Fibroblast of the aortic adventitia (primary cell): ENCODE data around the gene SYNJ2. TPM values are rescaled to one million over a fixed set of nuclear protein-coding genes. Genes with fewer than 3 reads are reported as not detected.

Experiments used
- DNase-seq: peaks from one replicate; pipeline ENCODE4 v3.0.0-alpha.2; 2010; ENCODE audit warnings: low read depth
- H3K4me3 ChIP-seq: 2 replicates; pipeline ENCODE4 v1.5.1; 2011; ENCODE audit warnings: low read depth, mild to moderate bottlenecking, control low read depth, low read length, moderate library complexity
- total RNA-seq: library from RNA; depleted of rRNA; stranded (reverse); fragments of >200 nt; gene quantifications from 2 replicates; pipeline ENCODE4 v1.2.3, GENCODE V29; 2012; ENCODE audit warnings: low replicate concordance
- TF ChIP-seq, protein P1 (sequence below): IDR thresholded peaks from 2 replicates; pipeline ENCODE4 v1.5.1; 2011; ENCODE audit warnings: mild to moderate bottlenecking, low read length, control low read depth, inconsistent platforms; ENCODE audit not compliant: insufficient read depth

SYNJ2 gene
- total RNA-seq, 1 donor, result 73.6 TPM

DNA sequence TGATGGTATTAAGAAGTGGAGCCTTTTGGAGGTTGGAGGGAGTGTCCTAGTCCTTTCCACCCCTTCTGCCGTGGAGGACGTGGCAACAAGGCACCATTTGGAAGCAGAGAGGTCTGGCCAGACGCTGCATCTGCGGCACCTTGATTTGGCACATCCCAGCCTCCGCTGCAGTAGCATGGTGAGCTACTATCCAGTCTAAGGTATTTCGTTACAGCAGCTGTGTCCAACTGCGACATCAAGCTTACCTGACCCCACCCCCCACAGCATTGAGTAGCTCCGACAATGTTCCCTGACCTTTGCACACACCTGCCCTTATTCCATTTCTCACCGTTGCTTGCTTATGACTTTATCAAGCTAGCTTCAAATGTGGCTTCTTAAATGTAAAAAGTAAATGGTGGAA, 29.8 kb upstream of the SYNJ2 start:
- no peak overlapping the region for H3K4me3 ChIP-seq
- no peak for DNase-seq
- TF ChIP-seq, protein P1, sequence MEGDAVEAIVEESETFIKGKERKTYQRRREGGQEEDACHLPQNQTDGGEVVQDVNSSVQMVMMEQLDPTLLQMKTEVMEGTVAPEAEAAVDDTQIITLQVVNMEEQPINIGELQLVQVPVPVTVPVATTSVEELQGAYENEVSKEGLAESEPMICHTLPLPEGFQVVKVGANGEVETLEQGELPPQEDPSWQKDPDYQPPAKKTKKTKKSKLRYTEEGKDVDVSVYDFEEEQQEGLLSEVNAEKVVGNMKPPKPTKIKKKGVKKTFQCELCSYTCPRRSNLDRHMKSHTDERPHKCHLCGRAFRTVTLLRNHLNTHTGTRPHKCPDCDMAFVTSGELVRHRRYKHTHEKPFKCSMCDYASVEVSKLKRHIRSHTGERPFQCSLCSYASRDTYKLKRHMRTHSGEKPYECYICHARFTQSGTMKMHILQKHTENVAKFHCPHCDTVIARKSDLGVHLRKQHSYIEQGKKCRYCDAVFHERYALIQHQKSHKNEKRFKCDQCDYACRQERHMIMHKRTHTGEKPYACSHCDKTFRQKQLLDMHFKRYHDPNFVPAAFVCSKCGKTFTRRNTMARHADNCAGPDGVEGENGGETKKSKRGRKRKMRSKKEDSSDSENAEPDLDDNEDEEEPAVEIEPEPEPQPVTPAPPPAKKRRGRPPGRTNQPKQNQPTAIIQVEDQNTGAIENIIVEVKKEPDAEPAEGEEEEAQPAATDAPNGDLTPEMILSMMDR, result no peak

DNA sequence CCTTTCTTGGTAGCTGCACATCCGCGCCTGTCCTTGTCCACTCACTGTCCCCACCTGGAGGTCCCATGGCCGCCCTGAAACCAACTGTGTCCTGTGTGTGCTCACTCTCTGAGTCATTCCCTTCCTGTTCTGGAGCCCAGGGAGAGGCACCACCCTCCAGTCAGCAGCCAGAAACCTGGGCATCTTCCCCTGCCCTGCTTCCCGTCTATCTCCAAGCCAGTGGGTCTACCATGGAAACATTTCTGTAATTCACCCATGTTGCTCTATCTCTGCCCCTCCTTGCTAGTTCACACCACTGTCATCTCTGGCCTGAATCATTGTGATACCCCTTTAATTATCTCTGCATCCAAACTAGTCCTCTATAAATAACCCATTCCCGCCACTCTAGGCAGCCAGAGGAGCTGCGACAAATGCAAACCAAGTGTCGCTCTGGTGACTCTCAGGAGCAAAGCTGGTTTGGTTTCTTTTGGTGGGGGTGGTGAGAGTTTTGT, 28.8 kb upstream of the SYNJ2 start:
- H3K4me3 ChIP-seq, result no peak overlapping the region
- DNase-seq, result no peak
- TF ChIP-seq, protein P1, result no peak

DNA sequence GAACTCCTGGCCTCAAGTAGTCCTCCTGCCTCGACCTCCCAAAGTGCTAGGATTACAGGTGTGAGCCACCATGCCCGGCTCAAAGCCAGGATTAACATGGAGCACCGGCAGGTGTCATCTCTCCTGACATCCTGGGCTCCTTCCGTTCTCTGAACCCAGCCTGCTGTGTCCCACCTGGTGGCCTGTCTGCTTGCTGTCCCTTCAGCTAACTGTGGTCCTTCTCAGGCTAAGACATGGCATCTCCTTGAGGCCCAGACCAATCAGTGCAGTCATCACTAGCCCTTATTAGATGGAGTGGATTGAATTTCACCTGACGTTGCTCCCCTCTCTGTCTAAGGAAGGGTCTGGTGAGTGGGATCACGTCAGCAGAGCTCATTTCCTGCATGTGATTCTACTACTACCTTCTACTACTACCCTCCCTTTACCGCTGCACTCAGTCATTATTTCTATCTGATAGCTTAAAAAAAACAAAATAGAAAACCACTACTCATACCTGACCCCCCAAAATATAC, 28.0 kb upstream of the SYNJ2 start:
- DNase-seq, result no peak
- no peak overlapping the region for H3K4me3 ChIP-seq

DNA sequence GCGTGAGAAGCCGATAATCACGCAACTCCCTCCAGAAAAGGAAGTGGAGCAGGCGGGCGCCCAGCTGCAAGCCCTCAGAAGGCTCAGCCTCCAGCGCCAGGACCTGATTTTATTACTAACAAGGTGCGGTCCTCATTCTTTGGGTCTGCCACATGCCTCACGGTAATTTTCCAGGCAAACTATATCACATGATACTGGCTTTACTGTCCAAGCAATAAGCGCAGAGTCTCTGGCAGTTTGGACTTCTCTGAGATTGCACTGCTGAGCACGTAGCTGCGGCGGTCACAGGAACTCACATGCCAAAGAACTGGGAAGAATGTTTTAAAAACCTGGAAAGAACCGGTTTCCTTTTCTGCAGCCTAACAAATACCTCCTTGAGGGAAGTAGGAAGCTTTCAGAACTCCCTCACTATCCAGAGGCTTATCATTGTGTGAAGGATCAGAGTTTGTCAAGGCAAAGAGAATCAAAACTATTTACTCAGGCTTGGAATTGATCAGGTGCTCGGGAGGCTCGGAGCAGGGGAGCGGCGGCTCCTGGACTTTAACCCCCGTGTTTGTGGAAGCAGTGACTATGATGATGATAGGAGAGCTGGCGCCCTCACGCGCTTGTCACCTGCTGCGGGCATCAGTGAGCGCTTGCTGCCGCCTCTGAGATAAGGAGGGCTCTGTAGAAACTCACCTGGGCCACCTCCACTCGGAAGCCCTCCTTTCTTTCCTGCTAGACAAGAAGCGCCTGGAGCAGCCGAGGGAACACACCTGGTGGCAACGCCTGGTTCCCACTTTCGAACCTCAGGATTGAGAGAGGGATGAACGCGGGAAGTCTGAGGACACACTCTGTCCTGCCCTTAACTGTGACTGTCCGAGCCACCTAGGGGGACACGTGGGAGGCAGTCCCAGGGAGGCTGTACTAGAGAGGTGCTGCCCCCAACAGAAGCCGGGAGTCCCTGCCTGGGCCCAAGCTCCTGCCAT, 27.2 kb upstream of the SYNJ2 start:
- DNase-seq, result peak; percentile 76
- H3K4me3 ChIP-seq, result peak overlapping the region; percentile 37
- TF ChIP-seq, protein P1, result no peak

More for the DNA sequence above, 28.0 kb upstream of the SYNJ2 start:
- TF ChIP-seq, protein P1, result no peak

DNA sequence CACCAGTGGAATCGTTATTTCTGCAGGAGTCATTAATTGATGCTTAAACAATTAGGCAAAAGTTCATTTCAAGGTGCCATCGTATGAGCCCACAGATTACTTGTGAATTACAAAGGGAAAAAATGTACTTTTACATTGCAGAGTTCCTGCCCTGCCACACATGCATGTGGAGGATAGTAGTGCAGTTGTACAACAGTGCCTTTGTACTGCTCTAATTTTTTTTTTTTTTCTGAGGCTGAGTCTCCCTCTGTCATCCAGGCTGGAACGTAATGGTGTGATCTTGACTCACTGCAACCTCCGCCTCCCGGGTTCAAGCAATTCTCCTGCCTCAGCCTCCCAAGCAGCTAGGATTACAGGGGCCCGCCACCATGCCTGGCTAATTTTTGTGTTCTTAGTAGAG, 26.0 kb upstream of the SYNJ2 start:
- TF ChIP-seq, protein P1, result no peak
- no peak for DNase-seq
- H3K4me3 ChIP-seq, result no peak overlapping the region

DNA sequence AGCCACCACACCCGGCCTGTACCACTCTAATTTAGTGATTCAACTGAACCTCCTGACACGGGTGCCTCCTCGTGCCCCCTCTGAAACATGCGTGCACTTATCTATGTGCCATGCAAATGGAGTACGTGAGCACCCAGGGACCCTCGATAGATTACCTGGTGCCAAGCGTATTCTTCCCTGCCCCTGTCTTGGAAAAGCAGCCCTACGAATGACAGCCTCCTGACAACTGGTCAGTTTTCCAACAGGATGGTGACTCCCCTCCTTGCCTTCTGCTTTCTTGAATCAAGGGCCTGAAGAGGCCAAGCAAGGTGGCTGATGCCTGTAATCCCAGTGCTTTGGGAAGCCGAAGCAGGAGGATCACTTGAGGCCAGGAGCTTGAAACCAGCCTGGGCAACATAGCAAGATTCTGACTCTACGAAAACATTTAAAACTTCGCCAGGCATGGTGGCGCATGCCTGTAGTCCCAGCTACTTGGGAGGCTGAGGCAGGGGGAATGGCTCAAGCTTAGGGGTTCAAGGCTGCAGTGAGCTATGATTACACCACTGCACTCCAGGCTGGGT, 25.4 kb upstream of the SYNJ2 start:
- no peak overlapping the region for H3K4me3 ChIP-seq
- DNase-seq, result no peak
- TF ChIP-seq, protein P1, result no peak
